NB4 (cell line): ENCODE data around the gene FAM131A.

Experiments used
- CTCF ChIP-seq: IDR thresholded peaks from one replicate; pipeline ENCODE4 v1.5.1; 2012; ENCODE audit warnings: low read depth, low read length
- MAX ChIP-seq: IDR thresholded peaks from 2 replicates; pipeline ENCODE4 v1.6.1; 2011; ENCODE audit warnings: low read depth, low read length
- POLR2A ChIP-seq: IDR thresholded peaks from 2 replicates; pipeline ENCODE4 v1.6.1; 2011; ENCODE audit warnings: mild to moderate bottlenecking; ENCODE audit not compliant: insufficient read length; ENCODE audit errors: extremely low read depth

- TF ChIP-seq CTCF (no peak), MAX (no peak), POLR2A (no peak)
Observed at GRCh38 chr3:184395320-184395660, 57.9 kb downstream of the FAM131A start.
